GM19452 (cell line): ENCODE data around the gene ADARB2.
"Not testable (repeated sequence)": the region's sequence is repeated elsewhere in the genome, so short reads cannot be mapped to it uniquely, and the experiment has no call there.

Source experiments
- ATAC-seq: cut with Tn5 transposase; IDR thresholded peaks from one replicate; pipeline ENCODE4 v1.9.1; 2021; ENCODE audit not compliant: unreplicated experiment

ADARB2 gene

DNA sequence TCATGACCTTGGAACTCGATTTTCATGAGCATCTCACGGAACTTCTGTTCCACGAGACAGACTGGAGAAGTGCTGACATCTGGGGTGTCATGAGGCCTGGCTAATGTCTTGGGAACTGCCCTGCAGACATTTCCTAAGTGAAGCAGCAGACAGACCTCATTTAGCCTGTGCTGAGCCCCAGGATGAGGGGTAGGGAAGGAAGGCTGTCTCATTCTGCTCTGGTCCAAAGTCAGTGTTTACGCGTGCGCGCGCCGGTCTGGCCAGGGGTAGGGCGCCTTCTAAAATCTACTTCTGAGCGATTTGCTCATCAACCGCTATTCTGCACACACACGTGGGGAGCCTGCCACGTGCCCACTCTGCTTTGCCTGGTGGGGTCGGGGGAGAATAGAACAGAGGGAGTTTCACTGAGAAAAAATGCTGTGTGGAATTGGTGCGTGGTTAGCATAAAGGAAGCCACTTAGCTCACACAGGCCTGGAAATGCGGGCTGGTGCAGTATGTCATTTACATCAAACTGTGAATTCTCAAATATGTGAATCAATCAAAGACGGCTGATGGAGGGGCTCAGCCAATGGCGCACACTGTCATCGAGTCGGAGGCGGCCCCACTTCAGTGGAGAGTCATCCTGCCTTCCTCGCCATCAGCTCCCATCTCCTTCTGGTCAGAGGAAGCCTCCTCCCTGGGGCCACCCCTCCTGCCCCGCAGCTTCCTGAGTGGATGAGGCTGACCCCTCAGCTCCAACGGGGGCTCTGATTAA is 335.1 kb downstream of the ADARB2 start:
- ATAC-seq = no peak

- no peak for ATAC-seq
Measured at GRCh38 chr10:1401071-1401965, 336.0 kb downstream of the ADARB2 start.

DNA sequence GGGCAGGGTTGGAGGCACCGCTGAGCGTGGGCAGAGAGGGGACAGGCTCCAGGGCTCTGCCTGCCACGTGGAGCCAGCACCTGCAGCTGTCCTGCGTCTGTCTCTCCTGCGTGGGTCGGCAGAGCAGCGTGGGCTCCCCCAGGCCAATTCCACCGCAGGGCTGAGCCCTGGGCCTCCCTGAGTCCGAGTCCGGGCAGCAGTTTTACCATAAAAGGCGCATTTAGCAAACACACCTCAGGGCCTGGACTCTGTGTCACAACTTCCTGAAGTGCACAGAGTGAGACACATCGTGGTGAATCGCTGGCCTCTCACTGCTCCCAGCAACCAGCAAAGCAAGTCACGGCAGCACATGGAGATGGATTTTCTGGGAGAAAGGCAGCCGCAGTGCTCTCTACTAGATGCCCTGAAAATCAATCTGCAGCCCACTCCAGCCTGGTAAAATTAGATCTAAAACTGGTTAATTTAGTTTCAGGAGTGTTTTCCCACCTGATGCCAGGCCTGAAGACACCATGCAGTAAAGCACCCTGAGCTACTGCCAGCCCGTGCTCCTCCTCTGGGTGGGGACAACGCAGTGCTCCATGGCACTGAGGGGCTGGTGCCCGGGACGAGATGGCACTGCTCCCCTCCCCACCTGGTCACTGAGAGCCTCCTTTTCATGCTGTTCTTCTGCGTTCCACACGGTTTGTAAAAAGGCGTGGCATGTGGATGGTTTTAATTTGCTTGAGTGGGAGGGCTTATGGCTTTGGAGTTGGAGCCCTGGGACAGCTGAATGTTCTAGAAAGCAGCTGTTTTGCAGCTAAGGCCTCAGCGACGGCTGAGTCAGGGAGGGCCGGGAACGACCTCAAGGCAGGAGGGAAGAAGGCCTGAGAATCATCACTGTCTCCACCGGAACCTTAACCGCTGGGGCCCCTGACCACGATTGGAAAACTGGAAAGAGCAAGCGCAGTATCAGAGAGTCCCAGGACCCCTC is 336.9 kb downstream of the ADARB2 start:
- ATAC-seq = no peak

GRCh38 chr10:1399431-1400100 is 337.8 kb downstream of the ADARB2 start:
- no peak for ATAC-seq

GRCh38 chr10:1398626-1399410 is 338.5 kb downstream of the ADARB2 start:
- no peak for ATAC-seq

DNA sequence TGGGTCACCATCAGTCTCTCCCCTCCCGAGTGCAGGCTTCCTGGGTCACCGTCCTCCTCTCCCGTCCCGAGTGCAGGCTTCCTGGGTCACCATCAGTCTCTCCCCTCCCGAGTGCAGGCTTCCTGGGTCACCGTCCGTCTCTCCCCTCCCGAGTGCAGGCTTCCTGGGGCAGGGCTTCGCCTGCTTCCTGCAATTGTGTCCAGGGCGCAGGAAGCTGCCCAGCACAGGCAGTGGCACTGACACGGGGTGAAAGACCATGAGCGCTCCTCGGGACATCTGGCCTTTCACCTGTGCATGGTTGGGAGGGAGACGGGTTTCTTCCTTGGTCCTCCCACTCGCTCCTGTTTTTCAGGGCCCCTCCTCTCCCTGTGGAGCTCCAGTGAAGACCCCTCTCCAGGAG is 339.2 kb downstream of the ADARB2 start:
- not testable (repeated sequence) for ATAC-seq

DNA sequence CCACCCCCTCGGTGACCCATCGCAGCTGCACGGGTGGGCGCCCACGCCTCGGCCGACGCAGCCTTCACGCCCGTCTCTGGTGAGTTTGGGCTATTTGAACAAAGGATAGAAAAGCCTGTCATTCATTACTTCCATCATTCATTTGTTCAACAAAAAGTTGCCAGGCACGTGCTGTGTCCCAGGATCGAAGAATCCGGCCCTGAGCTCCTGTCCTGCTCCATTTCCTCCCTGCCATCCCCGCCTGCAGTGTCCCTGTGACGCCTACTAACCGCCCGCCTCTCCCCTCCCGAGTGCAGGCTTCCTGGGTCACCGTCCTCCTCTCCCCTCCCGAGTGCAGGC is 341.1 kb downstream of the ADARB2 start:
- no peak for ATAC-seq

DNA sequence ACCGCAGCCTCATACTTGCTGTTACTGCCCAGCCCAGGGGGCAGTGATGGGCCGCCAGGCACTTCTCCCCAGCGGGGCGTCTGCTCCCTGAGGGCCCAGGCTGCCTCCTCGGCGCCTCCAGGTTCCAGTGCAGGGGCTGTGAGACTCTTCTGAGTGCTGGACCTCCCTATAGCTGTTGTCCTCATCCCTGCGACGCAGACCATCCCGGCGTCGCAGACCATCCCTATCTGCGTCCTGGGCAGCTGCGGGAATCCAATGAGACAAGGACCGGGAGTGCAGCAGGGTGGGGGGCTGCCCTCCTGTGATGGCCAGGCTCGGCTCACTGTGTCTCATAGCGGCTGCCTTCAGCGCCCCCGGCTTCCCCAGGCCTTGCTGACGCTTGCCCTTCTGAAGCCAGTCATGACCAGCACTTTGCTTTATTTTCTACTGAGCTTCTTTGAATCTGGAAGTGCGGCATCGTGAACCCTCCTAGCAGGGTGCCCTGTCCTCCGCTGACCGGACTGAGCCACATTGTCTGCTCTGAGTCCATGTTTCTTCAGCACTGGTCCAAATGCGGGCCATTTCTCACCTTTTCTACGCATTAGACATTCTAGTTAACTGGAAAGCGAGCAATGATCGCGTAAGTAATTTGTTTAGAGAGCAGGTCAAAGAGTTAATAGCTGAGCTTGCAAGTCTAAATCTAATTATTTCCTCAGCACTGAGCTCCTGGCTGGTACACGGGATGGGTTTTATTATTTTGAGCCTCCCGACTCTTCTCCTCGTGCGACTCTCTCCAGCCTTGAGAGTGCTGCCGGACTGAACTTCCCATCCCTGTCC is 341.6 kb downstream of the ADARB2 start:
- no peak for ATAC-seq

- no peak for ATAC-seq
Measured at GRCh38 chr10:1395025-1395480, 342.3 kb downstream of the ADARB2 start.

GRCh38 chr10:1394155-1394912 is 343.0 kb downstream of the ADARB2 start:
- ATAC-seq = no peak

DNA sequence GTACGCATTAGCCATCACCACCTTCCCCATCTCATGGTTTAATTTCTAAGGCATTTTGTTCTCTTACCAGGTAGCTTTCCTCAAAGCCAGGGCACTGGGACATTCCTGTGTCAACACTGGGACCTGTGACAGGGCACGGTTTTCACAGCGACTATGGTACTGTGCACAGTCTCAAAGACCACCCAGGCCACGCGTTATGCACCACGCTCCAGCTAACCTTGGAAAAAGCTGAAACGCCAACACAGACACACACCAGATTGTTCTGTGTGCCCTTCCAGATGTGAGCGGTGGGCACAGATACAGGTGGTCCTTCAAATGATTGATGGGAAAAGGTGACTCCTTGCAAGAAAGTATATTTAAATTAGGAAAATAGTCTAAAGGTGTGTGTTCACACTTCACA is 343.8 kb downstream of the ADARB2 start:
- ATAC-seq = no peak

DNA sequence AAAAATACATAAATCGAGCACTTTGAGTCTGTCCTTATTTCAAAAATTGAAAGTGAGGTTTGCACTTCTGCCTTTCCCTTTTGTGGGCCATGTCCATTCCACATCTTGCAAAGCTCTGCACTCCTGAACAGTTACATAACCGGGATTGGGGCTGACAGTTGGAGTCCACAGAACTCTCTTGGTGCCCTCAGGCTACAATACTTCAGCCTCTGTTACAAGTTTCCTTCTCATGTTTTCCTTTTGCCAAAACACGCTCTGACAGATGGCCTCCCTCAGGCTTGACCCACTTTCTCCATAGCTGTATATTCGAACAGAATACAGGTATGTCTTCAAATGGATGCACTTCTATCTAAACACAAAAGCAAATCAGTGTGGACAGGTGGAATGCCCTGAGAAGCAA is 345.2 kb downstream of the ADARB2 start:
- no peak for ATAC-seq

- no peak for ATAC-seq
Measured at GRCh38 chr10:1390200-1390599, 347.1 kb downstream of the ADARB2 start.

- no peak for ATAC-seq
Measured at GRCh38 chr10:1384026-1384425, 353.3 kb downstream of the ADARB2 start.

GRCh38 chr10:1382711-1383110 is 354.6 kb downstream of the ADARB2 start:
- ATAC-seq = no peak

DNA sequence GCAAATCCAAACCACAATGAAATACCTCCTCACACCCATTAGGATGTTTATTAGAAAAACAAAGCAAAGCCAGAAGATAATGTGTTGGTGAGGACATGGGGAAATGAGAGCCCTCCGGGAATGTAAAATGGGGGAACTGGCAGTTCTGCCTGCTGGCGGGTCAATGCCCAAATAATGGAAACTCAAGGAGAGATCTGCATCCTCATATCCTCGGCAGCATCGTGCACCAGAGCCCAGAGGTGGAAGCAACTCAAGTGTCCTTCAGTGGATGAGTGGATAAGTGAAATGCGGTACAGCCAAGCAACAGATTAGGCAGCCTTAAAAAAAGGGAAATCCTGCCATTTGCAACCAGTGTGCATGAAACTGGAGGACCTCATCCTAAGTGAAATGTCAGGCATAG is 356.0 kb downstream of the ADARB2 start:
- ATAC-seq = no peak

- no peak for ATAC-seq
Measured at GRCh38 chr10:1380088-1380671, 357.1 kb downstream of the ADARB2 start.

DNA sequence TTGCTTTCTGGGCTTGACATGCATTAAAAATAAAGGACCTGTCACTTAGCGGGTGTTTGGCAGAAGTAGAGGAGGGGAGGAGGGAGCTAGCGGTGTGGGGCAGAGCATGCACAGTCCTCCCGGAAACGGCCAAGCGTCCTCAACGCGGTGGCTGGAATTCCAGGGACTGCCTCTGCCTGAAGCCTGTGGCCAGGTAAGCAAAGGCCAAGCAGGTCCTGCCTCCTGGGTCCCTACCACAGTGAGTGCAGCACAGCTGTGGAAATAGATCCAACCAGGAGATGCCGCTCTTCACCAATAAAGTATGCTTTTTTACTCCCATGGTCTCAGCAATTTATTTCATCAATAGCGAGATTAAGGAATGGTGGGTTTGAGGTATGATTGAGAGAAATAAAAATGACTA is 357.7 kb downstream of the ADARB2 start:
- no peak for ATAC-seq
